ENCODE measurements around the gene FGGY.

Gene FGGY

DNA sequence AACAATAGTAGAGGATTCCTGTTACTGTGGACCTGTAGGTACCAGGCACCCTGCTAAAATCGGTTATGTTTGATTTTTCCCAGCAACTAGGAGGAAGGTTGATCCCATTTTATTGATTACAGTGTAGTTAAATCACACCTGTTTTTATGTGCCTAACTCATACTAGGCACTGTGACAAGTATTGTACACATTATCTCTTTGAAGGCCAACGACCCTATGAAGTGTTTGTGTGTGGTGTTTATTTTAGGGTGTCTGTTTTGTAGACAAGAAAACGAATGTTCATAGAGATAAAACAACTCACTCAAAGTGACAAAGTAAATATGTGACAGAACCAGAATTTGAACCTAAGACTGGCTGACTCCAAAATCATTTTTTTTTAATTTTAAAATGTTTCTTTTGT is 49.5 kb downstream of the FGGY start:
- no peaks in the 10 kb centered on the region for H3K79me2 ChIP-seq (ENCODE audit: insufficient read depth, low read length)
- no peak for ATAC-seq (ENCODE audit: insufficient read depth, low read depth)

DNA sequence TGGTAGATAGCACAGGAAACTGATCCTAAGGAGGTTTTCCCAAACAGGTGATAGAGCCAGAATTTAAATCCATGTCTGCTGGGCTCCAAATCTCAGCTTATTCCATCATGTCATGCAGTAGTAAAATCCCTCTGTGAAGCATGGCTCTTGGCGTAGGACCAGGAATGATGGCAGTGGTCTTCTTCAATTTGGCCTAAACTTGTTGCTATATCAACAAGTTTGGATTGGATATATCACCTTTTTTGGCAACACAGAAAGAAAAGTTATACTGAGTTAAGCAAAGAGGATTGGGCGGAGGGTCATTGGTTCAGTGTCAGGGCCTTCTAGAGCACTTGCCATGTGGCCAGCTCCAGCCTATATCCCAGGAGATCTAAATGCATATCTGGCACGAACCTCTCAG is 52.2 kb downstream of the FGGY start:
- H4K20me1 ChIP-seq (ENCODE audit: insufficient read depth, low read length) = no peaks in the 10 kb centered on the region
- peaks cover 7% of the 10 kb centered on the region for H3K36me3 ChIP-seq (ENCODE audit: insufficient read depth, low read length)
- no peak overlapping the region for H3K4me2 ChIP-seq (ENCODE audit: insufficient read depth, low read length)
- H3K79me2 ChIP-seq (ENCODE audit: insufficient read depth, low read length) = no peaks in the 10 kb centered on the region
- no peaks in the 10 kb centered on the region for H3K27me3 ChIP-seq (ENCODE audit: insufficient read depth, low read length, poor library complexity)
- no peak overlapping the region for H2AFZ ChIP-seq (ENCODE audit: low read depth, low read length)
- no peak for ATAC-seq (ENCODE audit: insufficient read depth, low read depth)
- H3K4me1 ChIP-seq (ENCODE audit: insufficient read depth, low read length) = no peaks in the 10 kb centered on the region
- TF ChIP-seq EZH2 (IDR thresholded peaks at IDR 0.05; ENCODE audit: borderline replicate concordance, low read depth, low read length, severe bottlenecking) = no peak
- TF ChIP-seq, protein P1, sequence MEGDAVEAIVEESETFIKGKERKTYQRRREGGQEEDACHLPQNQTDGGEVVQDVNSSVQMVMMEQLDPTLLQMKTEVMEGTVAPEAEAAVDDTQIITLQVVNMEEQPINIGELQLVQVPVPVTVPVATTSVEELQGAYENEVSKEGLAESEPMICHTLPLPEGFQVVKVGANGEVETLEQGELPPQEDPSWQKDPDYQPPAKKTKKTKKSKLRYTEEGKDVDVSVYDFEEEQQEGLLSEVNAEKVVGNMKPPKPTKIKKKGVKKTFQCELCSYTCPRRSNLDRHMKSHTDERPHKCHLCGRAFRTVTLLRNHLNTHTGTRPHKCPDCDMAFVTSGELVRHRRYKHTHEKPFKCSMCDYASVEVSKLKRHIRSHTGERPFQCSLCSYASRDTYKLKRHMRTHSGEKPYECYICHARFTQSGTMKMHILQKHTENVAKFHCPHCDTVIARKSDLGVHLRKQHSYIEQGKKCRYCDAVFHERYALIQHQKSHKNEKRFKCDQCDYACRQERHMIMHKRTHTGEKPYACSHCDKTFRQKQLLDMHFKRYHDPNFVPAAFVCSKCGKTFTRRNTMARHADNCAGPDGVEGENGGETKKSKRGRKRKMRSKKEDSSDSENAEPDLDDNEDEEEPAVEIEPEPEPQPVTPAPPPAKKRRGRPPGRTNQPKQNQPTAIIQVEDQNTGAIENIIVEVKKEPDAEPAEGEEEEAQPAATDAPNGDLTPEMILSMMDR (IDR thresholded peaks at IDR 0.05; ENCODE audit: borderline replicate concordance, extremely low read depth, low read length, poor library complexity, severe bottlenecking) = no peak
- DNase-seq = no peak
- no peak overlapping the region for H3K27ac ChIP-seq (ENCODE audit: low read length)
- H3K9ac ChIP-seq (ENCODE audit: low read depth, low read length) = no peak overlapping the region
- H3K4me3 ChIP-seq (ENCODE audit: low read depth in 1 of 2, low read length in 2 of 2) = no peak overlapping the region
- H3K9me3 ChIP-seq (ENCODE audit: insufficient read depth, low read length, severe bottlenecking) = no peaks in the 10 kb centered on the region

More for the DNA sequence above, 49.5 kb downstream of the FGGY start:
- H3K9me3 ChIP-seq (ENCODE audit: insufficient read depth, low read length, severe bottlenecking) = no peaks in the 10 kb centered on the region
- H3K36me3 ChIP-seq (ENCODE audit: insufficient read depth, low read length) = peaks cover 7% of the 10 kb centered on the region
- no peaks in the 10 kb centered on the region for H4K20me1 ChIP-seq (ENCODE audit: insufficient read depth, low read length)
- no peak for TF ChIP-seq EZH2 (IDR thresholded peaks at IDR 0.05; ENCODE audit: borderline replicate concordance, low read depth, low read length, severe bottlenecking)
- H2AFZ ChIP-seq (ENCODE audit: low read depth, low read length) = no peak overlapping the region
- DNase-seq = no peak
- no peaks in the 10 kb centered on the region for H3K4me1 ChIP-seq (ENCODE audit: insufficient read depth, low read length)
- H3K9ac ChIP-seq (ENCODE audit: low read depth, low read length) = no peak overlapping the region
- H3K4me3 ChIP-seq (ENCODE audit: low read depth in 1 of 2, low read length in 2 of 2) = no peak overlapping the region
- H3K4me2 ChIP-seq (ENCODE audit: insufficient read depth, low read length) = no peak overlapping the region
- no peaks in the 10 kb centered on the region for H3K27me3 ChIP-seq (ENCODE audit: insufficient read depth, low read length, poor library complexity)
- no peak overlapping the region for H3K27ac ChIP-seq (ENCODE audit: low read length)

DNA sequence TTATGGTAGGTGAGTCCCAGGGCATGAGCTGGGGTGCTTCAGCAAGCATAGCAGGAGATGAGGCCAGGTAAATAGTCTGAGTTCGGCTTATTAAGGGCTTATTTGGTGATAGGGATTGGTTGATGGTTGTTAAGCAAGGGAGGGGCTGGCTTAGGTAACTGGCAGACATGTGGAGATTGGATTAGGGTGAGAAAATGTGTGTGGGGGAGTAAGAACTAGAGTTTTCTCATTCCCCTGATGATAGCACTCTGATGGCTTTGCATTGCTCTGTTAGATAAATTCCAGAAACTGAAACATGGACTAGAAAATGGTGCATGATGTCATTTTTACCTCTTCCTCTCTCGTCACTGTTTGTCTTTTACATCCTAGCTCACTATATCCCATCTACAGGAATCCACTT is 53.6 kb downstream of the FGGY start:
- ATAC-seq (ENCODE audit: insufficient read depth, low read depth) (no peak), DNase-seq (no peak)
- Histone ChIP-seq H4K20me1 (ENCODE audit: insufficient read depth, low read length) (no peaks in the 10 kb centered on the region), H3K4me2 (ENCODE audit: insufficient read depth, low read length) (no peak overlapping the region), H2AFZ (ENCODE audit: low read depth, low read length) (no peak overlapping the region), H3K27ac (ENCODE audit: low read length) (no peak overlapping the region), H3K4me1 (ENCODE audit: insufficient read depth, low read length) (no peaks in the 10 kb centered on the region), H3K4me3 (ENCODE audit: low read depth in 1 of 2, low read length in 2 of 2) (no peak overlapping the region), H3K79me2 (ENCODE audit: insufficient read depth, low read length) (no peaks in the 10 kb centered on the region), H3K27me3 (ENCODE audit: insufficient read depth, low read length, poor library complexity) (no peaks in the 10 kb centered on the region), H3K36me3 (ENCODE audit: insufficient read depth, low read length) (peaks cover 7% of the 10 kb centered on the region), H3K9me3 (ENCODE audit: insufficient read depth, low read length, severe bottlenecking) (no peaks in the 10 kb centered on the region), H3K9ac (ENCODE audit: low read depth, low read length) (no peak overlapping the region)
- TF ChIP-seq, protein P1 (IDR thresholded peaks at IDR 0.05; ENCODE audit: borderline replicate concordance, extremely low read depth, low read length, poor library complexity, severe bottlenecking) = no peak
- no peak for TF ChIP-seq EZH2 (IDR thresholded peaks at IDR 0.05; ENCODE audit: borderline replicate concordance, low read depth, low read length, severe bottlenecking)

DNA sequence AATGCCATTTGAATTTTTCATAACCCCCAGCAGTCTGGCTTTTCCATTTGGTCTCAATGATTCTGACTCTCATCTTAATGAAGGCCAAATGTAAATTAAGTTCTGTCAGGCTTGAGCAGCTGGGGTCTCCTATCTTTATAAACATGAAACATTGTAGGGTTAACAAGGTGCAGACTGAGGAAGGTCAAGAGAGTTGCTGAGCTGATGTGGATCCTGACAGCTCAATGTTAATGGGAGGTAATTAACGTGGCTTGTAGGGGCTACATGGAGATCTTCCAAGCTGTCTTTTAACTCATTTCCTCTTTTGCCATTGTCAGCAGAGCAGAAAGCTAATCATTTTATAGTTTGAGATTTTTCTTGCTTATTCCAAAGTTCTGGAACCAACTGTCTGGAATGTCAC is 55.2 kb downstream of the FGGY start:
- H3K36me3 ChIP-seq (ENCODE audit: insufficient read depth, low read length) = no peaks in the 10 kb centered on the region
- no peak for ATAC-seq (ENCODE audit: insufficient read depth, low read depth)
- no peak overlapping the region for H3K27ac ChIP-seq (ENCODE audit: low read length)
- H3K4me3 ChIP-seq (ENCODE audit: low read depth in 1 of 2, low read length in 2 of 2) = no peak overlapping the region
- H3K27me3 ChIP-seq (ENCODE audit: insufficient read depth, low read length, poor library complexity) = no peaks in the 10 kb centered on the region
- no peak overlapping the region for H3K4me2 ChIP-seq (ENCODE audit: insufficient read depth, low read length)
- no peaks in the 10 kb centered on the region for H3K4me1 ChIP-seq (ENCODE audit: insufficient read depth, low read length)
- no peaks in the 10 kb centered on the region for H3K79me2 ChIP-seq (ENCODE audit: insufficient read depth, low read length)
- no peak overlapping the region for H2AFZ ChIP-seq (ENCODE audit: low read depth, low read length)
- no peaks in the 10 kb centered on the region for H3K9me3 ChIP-seq (ENCODE audit: insufficient read depth, low read length, severe bottlenecking)
- TF ChIP-seq EZH2 (IDR thresholded peaks at IDR 0.05; ENCODE audit: borderline replicate concordance, low read depth, low read length, severe bottlenecking) = no peak
- TF ChIP-seq, protein P1 (IDR thresholded peaks at IDR 0.05; ENCODE audit: borderline replicate concordance, extremely low read depth, low read length, poor library complexity, severe bottlenecking) = no peak
- no peak for DNase-seq
- H4K20me1 ChIP-seq (ENCODE audit: insufficient read depth, low read length) = no peaks in the 10 kb centered on the region
- H3K9ac ChIP-seq (ENCODE audit: low read depth, low read length) = no peak overlapping the region

Data from DND-41 (cell line).